DOHH2 (cell line): ENCODE results near the gene C8A.

Source experiments
- H3F3A ChIP-seq: fragments of 200-600 bp; sonication (generic), shearing (Covaris generic); 2 replicates; pipeline ENCODE4 v1.6.0; 2016; ENCODE audit warnings: antibody characterized with exemption, mild to moderate bottlenecking; ENCODE audit not compliant: control insufficient read depth, insufficient read depth
- H3K27ac ChIP-seq: fragments of 200-600 bp; sonication (generic); 2 replicates; pipeline ENCODE4 v1.5.1; 2014; ENCODE audit warnings: low read depth, mild to moderate bottlenecking, low read length, moderate library complexity
- H3K27me3 ChIP-seq: fragments of 200-600 bp; sonication (generic); 2 replicates; pipeline ENCODE4 v1.6.1; 2014; ENCODE audit warnings: mild to moderate bottlenecking, low read length, mixed read lengths; ENCODE audit not compliant: control insufficient read depth
- H3K36me3 ChIP-seq: fragments of 200-600 bp; sonication (generic); 2 replicates; pipeline ENCODE4 v1.6.1; 2014; ENCODE audit warnings: mild to moderate bottlenecking, low read length, moderate library complexity, mixed read lengths; ENCODE audit not compliant: control insufficient read depth
- H3K4me1 ChIP-seq: fragments of 200-600 bp; sonication (generic); 2 replicates; pipeline ENCODE4 v1.6.1; 2014; ENCODE audit warnings: mild to moderate bottlenecking, low read length, mixed read lengths; ENCODE audit not compliant: control insufficient read depth
- H3K4me2 ChIP-seq: fragments of 200-600 bp; sonication (generic); 2 replicates; pipeline ENCODE4 v1.6.0; 2014; ENCODE audit warnings: mild to moderate bottlenecking, low read length, moderate library complexity
- H3K4me3 ChIP-seq: fragments of 200-600 bp; sonication (generic); 2 replicates; pipeline ENCODE4 v1.5.1; 2014; ENCODE audit warnings: mild to moderate bottlenecking, low read length, mixed read lengths
- H3K79me2 ChIP-seq: fragments of 200-600 bp; sonication (generic); 2 replicates; pipeline ENCODE4 v1.6.1; 2014; ENCODE audit warnings: mild to moderate bottlenecking, low read length, mixed read lengths; ENCODE audit not compliant: control insufficient read depth
- H3K9me2 ChIP-seq: fragments of 200-600 bp; sonication (generic); replicated peaks from 2 replicates; pipeline ENCODE4 v1.6.1; 2014; ENCODE audit warnings: mild to moderate bottlenecking, low read length, mixed read lengths; ENCODE audit not compliant: control insufficient read depth
- H3K9me3 ChIP-seq: fragments of 200-600 bp; sonication (generic); 2 replicates; pipeline ENCODE4 v1.6.1; 2014; ENCODE audit warnings: antibody characterized with exemption, low read length, mixed read lengths; ENCODE audit not compliant: control insufficient read depth, insufficient read depth
- H4K20me1 ChIP-seq: fragments of 200-600 bp; sonication (generic); 2 replicates; pipeline ENCODE4 v1.6.0; 2014; ENCODE audit warnings: low read depth, mild to moderate bottlenecking, antibody characterized with exemption, low read length, moderate library complexity; ENCODE audit not compliant: control insufficient read depth, insufficient read depth
- EZH2phosphoT487 ChIP-seq: fragments of 200-600 bp; sonication (generic); IDR thresholded peaks from 2 replicates; pipeline ENCODE4 v1.6.1; 2017; ENCODE audit warnings: borderline replicate concordance, mild to moderate bottlenecking, antibody characterized with exemption, low read length, moderate library complexity, mixed read lengths
- TF ChIP-seq, protein P1 (sequence below): fragments of 200-600 bp; sonication (generic); IDR thresholded peaks from one replicate; pipeline ENCODE4 v1.5.1; 2014; ENCODE audit warnings: antibody characterized with exemption, mild to moderate bottlenecking, low read depth, low read length; ENCODE audit not compliant: poor library complexity, severe bottlenecking

The C8A gene

DNA sequence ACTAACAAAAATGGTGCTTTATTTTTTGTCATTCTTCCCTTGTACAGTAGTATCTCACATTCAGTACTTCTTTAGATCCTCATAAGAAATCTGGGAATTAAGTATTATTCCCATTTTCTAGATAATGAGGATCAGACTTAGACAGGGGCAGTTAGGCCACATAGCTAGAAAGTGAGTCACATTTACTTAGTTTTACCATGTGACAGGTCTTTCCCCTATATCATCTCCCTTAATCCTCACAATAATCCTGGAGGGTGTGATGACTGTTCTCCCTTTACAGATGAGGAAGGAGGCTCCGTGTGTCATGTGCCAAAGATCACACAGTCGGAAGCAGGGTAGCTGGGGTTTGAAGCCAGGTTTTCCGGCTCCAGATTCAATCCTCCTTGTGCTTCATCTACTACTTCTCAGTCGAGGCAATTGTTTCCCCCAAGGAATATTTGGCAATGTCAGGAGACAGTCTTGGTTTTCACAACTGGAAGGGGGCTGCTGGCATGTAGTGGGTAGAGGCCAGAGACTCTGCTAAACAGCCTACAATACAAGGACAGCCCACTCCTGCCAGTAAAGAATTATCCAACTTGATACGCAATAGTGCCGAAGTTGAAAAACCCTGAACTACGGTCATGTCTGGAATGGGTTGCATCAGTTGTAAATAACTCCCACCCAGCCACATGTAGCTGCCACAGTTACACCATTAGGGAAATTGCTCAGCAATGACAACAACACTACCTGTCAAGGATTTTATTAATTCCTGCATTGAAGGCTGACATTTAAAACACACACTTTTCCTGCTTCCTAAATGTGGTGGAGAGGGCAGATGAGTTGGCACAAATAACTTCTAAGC, 56.7 kb downstream of the C8A start:
- Histone ChIP-seq H3K36me3 (no peaks in the 10 kb centered on the region), H3K4me3 (no peak overlapping the region), H3K9me3 (no peaks in the 10 kb centered on the region), H3K79me2 (no peaks in the 10 kb centered on the region), H3K4me2 (no peak overlapping the region), H3K27me3 (no peaks in the 10 kb centered on the region), H4K20me1 (no peaks in the 10 kb centered on the region), H3K27ac (no peak overlapping the region), H3F3A (no peaks in the 10 kb centered on the region), H3K9me2 (no peaks in the 10 kb centered on the region), H3K4me1 (no peaks in the 10 kb centered on the region)
- TF ChIP-seq, protein P1, sequence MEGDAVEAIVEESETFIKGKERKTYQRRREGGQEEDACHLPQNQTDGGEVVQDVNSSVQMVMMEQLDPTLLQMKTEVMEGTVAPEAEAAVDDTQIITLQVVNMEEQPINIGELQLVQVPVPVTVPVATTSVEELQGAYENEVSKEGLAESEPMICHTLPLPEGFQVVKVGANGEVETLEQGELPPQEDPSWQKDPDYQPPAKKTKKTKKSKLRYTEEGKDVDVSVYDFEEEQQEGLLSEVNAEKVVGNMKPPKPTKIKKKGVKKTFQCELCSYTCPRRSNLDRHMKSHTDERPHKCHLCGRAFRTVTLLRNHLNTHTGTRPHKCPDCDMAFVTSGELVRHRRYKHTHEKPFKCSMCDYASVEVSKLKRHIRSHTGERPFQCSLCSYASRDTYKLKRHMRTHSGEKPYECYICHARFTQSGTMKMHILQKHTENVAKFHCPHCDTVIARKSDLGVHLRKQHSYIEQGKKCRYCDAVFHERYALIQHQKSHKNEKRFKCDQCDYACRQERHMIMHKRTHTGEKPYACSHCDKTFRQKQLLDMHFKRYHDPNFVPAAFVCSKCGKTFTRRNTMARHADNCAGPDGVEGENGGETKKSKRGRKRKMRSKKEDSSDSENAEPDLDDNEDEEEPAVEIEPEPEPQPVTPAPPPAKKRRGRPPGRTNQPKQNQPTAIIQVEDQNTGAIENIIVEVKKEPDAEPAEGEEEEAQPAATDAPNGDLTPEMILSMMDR: no peak
- no peak for TF ChIP-seq EZH2phosphoT487

DNA sequence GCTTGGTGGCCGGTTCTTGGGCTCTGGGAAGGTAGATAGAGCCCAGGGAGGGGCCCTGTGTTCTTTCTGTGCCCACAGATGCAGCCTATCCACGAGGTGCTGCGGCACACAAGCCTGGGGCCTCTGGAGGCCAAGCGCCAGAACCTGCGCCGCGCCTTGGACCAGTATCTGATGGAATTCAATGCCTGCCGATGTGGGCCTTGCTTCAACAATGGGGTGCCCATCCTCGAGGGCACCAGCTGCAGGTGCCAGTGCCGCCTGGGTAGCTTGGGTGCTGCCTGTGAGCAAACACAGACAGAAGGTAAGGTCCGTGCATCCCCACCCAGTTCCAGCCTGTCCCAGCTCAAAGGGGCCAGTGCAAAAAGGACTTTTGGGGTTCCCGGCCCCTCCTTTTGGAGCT, 57.7 kb downstream of the C8A start:
- TF ChIP-seq, protein P1: no peak
- no peak for TF ChIP-seq EZH2phosphoT487

DNA sequence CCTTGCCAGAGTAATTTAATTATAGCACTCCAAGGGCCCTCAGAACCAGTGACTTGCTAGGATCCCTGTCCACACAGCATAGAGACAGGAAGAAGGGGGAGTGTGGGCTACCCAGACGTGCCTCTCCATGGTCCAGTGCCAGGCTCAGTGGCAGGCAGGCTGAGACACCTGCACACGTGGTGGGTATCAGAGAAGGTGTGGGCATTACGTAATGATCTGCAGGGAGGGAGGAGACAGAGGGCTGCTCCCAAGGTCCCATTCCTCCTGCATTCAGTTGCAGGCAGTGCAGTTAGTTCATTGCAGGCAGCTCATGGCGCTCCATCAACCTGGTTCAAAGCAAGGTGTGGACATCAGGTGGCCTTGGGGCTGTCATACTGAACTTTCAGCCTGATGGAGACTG, 61.4 kb downstream of the C8A start:
- Histone ChIP-seq H3K4me2 (no peak overlapping the region), H3K36me3 (no peaks in the 10 kb centered on the region), H3K27me3 (no peaks in the 10 kb centered on the region), H3K9me3 (no peaks in the 10 kb centered on the region), H3K4me1 (no peaks in the 10 kb centered on the region), H3K4me3 (no peak overlapping the region), H3F3A (no peaks in the 10 kb centered on the region), H3K79me2 (no peaks in the 10 kb centered on the region), H3K27ac (no peak overlapping the region), H4K20me1 (no peaks in the 10 kb centered on the region), H3K9me2 (no peaks in the 10 kb centered on the region)
- TF ChIP-seq, protein P1: no peak

More for the DNA sequence above, 57.7 kb downstream of the C8A start:
- Histone ChIP-seq H3K27me3 (no peaks in the 10 kb centered on the region), H3K36me3 (no peaks in the 10 kb centered on the region), H3K9me3 (no peaks in the 10 kb centered on the region), H3K4me3 (no peak overlapping the region), H3K27ac (no peak overlapping the region), H4K20me1 (no peaks in the 10 kb centered on the region), H3K9me2 (no peaks in the 10 kb centered on the region), H3K4me1 (no peaks in the 10 kb centered on the region), H3K4me2 (no peak overlapping the region), H3F3A (no peaks in the 10 kb centered on the region), H3K79me2 (no peaks in the 10 kb centered on the region)
